ENCODE data around the gene BIK.
A peak's percentile ranks its signal among the peaks of the same experiment; 100 is the strongest.
"Not testable (repeated sequence)": the region's sequence is repeated elsewhere in the genome, so short reads cannot be mapped to it uniquely, and the experiment has no call there.

The BIK gene

DNA sequence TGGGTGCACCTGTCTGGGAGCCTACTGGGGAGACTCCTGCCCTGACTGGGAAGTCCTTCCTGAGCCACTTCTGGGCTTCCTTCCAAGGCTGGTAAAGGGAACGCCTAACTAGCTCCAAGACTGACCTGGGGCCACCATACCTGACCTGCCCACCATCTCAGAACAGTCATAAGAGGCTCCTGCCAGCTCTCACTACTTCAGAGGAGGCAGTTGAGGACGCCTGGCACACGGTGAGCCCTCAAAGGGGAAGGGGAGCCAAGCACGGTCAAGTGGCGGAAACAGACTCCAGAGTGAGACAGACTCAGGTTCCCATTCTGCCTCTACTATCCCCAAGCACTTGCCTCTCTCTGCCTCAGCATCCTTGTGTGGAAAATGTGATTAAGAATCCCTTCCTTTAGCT lies 25.0 kb downstream of the BIK start:
- DNase-seq: no peak

DNA sequence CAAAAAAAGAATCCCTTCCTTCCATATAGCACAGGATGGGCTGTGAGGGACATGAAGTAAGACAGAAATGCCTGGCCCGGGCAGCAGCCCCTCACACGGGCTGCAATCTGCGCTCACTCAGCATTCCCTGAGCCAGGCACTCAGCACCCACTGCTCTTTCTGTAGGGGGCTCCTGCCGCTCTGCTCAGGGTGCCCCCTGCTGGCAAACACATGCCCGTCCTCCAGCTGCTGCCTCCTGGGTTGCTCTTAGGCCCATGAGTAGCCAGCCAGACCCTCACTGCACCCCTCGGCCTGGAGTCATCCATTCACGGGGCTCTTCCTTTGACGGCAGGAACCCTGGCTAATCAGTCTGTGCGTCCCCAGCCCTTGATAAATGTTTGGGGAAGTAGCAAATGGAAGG lies 25.7 kb downstream of the BIK start:
- no peak for DNase-seq

DNA sequence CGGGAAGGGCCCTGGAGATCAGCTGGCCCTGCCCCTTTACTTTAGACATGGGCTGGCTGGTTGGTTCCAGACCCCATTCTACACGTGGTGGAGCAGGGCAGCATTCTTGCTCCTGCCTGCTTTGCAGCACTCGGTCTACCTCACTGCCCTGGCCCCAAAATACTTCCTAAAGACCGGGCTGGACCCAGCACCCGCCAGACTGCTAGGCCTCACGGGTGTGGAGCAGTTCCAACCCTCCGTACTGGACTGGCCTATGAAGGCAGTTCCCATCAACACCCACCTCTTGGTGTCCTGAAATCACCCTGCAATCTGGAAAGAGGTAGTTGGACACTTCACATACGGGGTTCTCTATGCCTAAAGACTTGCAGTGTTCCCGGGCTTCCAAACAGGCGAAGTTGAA lies 26.3 kb downstream of the BIK start:
- no peak for DNase-seq

DNA sequence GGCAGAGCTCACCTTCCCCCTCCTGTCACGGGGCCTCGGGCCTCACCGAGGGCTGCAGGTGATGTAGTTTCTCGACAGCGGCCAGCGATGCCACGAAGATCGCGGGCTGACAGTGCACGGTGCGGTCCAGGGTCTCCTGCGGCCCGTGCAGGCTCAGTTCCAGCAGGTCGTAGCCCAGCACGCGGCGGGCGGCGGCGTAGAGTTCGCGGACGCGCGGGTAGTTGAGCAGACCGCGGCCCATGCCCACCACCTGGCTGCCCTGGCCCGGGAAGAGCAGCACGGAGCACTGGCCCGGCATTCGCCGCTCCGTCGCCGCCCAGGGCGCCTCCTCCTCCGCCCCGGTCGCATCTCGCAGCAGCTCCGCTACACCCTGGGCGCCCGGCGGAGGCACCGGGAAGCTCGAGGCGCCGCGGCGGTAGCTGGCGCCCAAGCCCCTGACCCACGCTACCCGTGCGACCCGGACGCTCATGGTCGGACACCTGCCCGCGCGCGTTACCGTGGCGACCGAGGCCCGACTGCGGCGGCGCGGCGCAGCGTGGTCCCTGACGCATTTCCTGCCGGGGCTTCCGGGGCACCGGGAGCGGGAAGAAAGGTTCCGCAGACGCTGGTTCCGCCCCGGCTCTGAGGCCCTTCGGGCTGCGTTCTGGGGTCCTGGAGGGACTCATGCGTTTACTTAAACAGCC lies 32.5 kb downstream of the BIK start, which contains the start of gene MCAT:
Gene MCAT, minus strand, starts transcription at position 519 of the 683 bp plus-strand sequence. Its CDS starts 50 bp downstream, at position 469.
- peak; percentile 95 for DNase-seq

DNA sequence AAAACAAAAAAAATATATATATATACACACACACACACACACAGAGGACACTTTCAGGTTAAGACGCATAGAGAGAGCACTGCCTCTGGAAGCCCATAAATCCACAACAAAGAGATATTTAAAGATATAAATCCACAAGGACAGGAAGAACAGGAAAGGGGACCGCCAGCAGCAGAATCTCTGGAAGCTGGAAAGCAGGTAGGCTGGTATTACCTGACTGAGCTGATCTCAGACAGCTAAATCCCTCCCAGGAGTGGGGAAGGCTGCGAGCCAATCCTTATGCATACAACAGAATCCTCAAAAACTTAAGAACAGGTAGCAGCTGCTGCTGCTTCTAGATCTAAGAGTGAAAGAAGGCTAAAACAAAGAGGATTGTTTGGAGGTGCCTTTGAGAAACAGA lies 34.4 kb downstream of the BIK start:
- DNase-seq: no peak

DNA sequence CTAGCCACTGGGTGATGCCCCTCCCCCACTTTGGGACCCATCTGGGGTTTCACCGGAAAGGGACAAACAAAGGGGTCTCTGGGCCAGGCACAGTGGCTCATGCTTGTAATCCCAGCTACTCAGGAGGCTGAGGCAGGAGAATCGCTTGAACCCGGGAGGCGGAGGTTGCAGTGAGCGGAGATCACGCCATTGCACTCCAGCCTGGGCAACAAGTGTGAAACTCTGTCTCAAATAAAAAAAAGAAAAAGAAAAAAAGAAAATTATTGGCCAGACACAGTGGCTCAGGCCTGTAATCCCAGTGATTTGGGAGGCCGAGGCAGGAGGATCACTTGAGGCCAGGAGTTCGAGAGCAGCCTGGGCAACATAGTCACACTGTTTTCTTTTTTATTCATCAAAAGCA lies 34.8 kb downstream of the BIK start:
- DNase-seq: not testable (repeated sequence)

DNA sequence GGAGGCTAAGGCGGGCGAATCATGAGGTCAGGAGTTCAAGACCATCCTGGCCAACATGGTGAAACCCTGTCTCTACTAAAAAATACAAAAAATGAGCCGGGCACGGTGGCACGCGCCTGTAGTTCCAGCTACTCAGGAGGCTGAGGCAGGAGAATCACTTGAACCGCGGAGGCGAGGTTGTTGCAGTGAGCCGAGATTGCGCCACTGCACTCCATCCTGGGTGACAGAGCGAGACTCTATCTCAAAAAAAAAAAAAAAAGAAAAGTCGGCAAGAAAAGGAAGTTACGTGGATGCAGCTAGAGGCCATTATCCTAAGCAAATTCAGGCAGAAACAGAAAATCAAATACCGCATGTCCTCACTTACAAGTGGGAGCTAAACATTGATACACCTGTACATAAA lies 35.8 kb downstream of the BIK start:
- not testable (repeated sequence) for DNase-seq

DNA sequence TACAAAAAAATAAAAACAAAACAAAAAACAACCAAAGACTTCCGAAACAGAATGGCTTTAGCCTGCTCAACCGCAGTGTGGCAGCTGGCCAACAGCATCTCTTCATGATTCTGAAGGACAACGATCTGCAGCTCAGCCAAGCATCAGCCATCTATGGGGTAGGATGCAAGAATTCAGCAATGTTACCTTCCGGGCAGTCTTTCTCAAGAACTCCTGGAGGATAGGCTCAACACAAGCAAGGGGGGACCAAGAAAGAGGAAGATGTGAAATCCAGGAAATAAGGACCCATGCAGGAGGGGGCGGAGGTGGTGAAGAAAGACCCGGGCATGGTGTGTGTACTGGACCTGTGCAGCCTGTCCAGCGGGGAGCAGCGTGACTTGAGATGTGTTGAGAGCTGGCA lies 37.3 kb downstream of the BIK start:
- no peak for DNase-seq

DNA sequence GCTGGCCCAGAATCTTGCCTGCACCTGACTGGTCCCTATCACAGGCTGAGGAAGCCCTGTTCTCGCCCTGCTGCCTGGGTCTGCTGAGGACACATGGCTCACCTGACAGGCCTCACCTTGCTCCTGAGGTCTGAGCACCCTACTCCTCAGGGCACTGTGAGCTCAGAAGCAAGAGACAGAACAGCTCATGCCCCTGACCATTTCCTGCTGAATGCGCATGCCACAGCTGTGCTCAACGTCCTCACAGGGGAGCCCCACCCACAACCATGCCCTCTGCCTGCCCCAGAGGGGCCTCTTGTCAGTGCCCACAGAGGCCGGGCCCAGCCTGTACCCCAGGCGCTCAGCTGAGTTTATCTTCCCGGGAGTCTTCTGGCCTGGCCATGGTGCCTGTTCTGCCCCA lies 38.0 kb downstream of the BIK start:
- DNase-seq: no peak

DNA sequence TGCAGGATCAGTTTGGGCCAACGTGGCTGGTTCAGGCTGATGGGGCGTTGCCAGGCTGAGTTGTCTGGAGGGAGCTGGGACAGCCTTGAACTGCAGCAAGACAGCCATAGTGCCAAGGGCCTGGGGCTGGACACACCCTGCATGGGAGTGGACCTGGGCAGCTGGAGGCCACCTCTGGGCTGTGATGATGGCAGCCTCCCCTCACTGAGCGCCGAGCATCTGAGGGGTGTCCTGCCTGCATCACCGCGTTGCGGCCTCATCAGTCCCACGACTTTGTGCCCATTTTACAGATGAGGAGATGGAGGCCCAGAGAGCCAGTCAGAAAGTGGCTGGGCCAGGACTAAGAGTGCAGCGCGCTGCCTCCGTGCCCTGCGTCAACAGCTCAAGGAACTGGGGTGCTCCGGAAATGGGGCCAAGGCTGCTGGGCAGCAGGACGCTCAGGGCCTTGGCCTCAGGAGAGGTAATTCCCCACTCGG lies 40.2 kb downstream of the BIK start:
- no peak for DNase-seq

DNA sequence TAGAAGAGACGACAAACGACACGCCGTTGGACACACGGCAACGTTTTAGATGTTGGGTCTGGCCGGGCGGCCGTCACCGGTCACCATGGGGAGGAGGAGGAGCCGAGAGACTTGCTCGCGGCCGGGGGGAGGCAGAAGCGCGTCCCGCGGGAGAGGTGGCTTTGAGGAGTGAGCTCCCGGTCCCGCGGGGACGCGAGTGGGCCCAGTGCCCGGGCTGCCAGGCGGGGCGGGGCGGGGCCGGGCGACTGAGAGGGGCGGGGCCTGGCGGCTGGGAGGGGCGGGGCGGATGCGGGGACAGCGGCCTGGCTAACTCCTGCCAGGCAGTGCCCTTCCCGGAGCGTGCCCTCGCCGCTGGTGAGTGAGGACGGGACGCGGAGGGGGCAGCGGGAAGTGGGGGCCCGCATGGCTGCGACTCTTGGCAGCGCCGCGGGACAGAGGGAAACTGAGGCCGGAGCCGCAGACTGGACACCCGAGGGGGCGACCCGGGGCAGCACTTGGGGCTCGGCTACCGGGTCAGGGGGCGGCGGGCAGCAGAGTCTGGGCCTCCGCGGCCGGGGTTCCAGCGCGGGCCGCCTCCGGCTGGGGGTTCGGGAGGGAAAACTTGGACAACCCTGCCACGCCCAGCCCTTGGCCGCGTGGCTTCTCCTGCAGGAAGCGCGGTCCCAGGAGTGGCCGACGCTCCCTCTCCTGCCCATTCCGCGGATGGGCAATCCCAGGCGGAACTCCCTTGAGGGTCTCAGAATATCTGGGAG lies 40.9 kb downstream of the BIK start, which contains the start of gene TSPO:
Gene TSPO, plus strand, starts transcription at position 309 of the 752 bp plus-strand sequence. CDS start 7,680 bp downstream, outside the sequence.
- peak; percentile 58 for DNase-seq

DNA sequence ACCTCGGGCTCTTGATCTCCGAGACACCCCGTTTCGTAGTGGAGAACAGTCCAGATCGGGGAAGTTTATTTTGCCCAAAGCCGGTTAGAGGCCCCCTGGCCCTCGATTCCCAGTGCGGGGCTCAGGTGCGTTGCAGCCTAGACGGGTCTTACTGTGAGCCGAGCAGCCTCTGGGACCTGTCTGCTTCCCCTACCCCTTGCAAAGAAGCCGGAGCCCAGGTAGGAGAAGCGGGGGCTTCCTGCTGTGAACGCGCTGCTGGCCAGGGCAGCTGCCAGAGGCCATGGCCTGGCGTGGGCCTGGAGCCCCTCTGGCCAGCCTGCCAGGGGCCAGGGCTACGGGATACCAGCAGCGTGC lies 41.4 kb downstream of the BIK start:
- peak; percentile 48 for DNase-seq

DNA sequence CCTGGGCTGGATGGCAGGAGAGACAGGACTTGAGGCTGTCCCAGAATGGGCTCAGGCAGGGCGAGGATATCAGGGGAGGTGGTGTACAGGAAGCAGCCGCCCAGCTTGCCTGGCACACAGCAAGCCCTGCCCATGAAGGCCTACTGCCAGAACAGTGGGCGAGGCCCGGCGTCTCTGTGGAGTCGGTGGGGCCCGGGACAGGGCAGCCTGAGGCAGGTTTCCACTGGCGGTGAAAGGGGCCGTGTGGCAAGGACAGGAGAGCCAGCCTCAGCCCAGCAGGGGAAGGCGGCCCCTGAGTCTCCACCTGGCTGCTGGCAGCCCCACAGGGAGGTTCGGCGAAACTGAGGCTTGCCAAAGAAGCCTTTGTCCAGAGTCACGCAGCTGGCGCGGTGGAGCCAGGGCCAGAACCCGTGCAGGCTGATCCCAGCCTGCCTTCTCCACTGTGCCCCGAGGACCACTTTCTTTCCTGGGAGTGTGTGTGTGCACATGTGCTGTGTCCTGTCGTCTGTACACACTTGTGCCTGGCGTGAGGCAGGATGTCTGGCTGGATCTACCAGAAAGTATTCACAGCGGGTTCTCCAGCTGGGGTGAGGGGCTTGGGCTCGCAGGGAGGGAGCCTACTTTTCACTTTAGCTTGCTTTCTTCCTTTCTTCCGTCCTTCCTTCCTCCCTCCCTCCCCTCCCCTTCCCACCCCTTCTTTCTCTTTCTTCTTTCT lies 42.0 kb downstream of the BIK start:
- DNase-seq: peak; percentile 56

DNA sequence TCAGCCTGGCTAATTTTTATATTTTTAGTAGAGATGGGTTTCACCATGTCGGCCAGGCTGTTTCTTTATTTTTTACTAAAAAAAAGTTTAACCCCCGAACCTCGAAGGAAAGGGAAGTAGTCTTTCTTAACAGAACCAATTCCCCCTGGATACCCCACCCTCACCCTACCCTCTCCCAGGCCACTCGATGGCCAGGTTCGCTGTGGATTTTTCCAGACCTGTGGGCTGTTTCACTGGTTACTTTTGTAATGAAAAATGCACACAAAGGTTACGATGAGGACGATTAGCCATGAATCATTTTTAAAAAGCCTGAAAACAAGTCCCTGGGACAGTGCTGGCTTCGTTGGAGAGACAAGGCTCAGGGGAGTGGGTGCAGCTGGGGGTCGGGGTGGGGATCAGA lies 43.3 kb downstream of the BIK start:
- DNase-seq: no peak

DNA sequence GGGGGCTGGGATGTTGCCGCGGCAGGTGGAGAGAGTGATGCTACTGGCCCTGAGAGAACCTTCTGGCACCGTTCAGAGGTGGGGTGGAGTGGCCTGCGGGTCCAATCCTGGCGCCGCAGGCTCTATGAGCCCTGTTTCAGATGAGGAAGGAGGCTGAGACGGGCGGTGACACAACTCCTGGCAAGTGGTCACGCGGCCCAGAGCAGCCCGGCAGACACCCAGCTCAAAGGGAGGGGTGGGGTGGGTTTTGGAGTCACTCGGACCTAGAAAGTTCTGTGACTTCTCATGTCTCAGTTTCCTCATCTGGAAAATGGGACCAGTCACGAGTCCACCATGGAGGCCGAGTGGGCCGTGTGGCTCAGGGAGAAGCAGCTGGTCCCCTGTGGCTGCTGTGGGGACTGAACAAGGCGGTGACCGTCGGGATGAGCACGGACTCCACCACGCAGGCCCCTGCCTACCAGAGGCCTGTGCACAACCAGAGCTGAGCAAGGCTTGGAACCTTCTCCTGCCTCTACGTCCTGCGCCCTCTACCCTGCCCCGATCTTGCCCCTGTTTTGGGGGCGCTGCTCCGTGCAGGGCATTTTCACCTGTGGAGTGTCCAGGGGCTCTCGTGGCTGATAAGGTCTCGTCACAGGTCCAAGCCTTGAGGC lies 44.5 kb downstream of the BIK start:
- no peak for DNase-seq

DNA sequence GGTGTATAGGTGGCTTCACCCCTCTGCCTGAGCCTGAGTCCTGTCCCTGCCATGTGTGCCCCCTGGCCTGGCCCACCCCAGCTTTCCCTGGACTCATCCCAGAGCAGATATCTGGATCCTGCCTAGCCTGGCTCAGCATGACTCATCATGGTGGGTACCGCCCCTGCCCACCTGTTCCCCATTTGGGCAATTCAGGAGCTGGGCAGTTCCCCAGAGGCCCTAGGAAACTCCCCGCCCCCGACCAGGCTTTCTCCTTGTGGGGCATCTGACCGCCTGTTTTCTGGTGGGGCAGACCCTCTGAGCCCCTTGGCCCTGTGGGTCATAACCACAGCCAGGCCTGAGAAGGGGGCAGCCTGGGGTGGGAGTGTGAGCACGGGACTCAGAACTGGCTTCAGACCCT lies 45.2 kb downstream of the BIK start:
- no peak for DNase-seq

DNA sequence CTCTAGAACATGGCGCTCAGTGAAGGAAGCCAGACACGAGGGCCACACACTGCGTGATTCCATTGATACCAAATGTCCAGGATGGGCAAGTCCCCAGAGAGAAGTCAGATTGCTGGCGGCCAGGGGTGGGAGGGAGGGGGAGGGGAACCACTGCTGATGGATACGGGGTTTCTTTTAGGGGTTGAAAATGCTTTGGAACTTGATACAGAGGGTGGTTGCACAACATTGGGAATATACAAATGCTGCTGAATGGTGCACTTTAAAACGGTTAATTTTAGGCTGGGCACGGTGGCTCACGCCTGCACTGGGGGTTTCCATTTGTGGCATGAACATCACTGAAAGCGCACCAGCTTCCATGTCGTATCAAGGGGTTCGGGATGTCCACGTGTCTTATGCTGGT lies 45.9 kb downstream of the BIK start:
- DNase-seq: no peak

DNA sequence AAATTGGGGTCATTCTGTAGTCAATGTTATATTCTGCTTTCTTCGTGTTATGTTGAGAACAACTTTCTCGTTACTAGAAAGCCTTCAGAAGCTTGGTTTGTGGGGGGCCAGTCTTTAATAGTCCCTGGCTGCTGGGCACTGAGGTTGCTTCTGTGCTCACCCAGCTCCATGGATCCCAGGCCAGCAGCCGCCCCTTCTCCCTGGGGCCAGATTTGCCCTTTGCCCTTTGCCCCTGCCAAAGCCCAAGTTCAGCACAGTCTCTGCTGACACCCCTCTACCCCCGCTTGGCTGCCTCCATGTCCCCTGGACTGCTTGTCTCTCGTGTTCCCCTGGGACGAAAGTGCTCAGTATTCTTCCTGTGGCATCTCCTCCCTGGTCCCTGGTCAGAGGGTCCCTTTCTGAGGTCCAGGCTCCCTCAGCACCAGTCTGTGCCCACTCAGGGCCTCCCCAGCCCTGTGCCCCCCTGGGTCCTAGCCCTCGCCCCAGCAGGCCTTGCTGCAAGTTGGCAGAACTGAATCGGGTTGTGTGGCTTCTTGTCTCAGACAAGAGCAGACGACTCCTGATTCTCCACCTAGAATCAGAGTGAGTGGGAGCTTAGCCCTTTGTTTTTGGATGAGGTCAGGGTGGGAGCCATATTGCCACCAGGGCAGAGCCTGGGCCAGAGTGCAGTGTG lies 47.5 kb downstream of the BIK start:
- no peak for DNase-seq

DNA sequence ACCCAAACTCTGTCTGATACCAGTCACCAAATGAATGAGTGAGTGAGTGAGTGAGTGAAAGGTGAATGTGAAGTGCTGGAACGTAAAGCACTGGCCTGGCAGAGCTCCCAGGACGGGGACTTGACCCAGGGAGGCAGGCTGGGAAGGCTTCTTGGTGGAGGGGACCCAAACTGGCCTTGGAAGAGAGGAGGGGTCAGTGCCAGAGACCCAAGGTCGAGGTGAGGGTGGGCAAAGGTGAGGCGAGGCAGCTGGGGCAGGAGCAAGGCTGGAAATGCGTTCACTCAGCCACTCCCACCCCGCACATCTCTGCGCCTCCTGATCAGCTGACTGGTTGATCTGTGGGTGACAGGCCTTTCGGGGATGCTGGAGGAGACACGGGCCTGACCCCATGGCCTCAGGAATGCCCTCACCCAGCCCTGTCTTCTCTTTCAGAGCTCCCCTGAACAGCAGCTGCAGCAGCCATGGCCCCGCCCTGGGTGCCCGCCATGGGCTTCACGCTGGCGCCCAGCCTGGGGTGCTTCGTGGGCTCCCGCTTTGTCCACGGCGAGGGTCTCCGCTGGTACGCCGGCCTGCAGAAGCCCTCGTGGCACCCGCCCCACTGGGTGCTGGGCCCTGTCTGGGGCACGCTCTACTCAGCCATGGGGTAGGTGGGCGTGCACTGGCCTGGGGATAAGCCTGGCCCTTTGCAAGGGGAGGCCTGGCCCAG lies 48.4 kb downstream of the BIK start:
- no peak for DNase-seq

DNA sequence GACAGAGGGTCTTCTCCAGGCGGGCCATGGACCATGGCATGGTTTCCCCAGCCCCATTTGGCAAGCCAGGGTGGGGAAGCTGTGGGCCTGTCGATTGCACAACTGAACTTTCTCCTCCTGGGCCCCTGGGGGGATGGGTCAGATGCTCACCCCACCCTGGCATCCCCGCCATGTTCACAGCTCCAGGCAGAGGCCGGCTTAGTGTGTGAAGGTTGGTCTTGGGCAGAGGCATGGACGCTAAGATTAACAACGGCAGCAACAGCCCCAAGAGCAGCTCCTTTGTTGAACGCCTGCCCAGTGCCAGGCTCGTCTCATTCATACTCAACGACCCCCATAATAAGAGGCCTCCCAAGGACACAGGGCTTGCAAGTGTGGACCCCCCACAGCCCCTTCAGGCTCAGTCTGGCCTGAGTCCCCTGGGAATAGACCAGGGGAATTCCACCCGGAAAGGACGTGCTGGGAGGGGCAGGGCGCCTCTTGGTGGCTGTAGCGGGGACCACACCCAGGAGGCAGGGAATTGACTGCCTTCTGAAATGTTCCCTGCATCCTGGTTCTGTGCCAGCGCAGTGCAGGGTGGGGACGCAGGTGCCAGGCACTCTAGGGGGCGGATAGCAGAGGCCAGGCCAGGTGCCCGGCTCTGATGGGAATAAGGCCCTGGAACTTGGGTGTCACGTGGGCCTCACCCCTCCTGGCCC lies 49.1 kb downstream of the BIK start:
- DNase-seq: no peak
